Epithelial cell of proximal tubule (primary cell): ENCODE data around the gene TMPRSS13. TPM values are rescaled to one million over a fixed set of nuclear protein-coding genes. Genes with fewer than 3 reads are reported as not detected.

Experiments
- DNase-seq: peaks from one replicate; pipeline ENCODE4 v3.0.0-alpha.2; 2011; ENCODE audit warnings: low read depth
- H3K4me3 ChIP-seq: 2 replicates; pipeline ENCODE4 v1.5.1; 2011; ENCODE audit warnings: low read depth, mild to moderate bottlenecking, low read length
- total RNA-seq: library from RNA; depleted of rRNA; stranded (reverse); fragments of >200 nt; gene quantifications from 2 replicates; pipeline ENCODE4 v1.2.3, GENCODE V29; 2015
- TF ChIP-seq, protein P1 (sequence below): conservative IDR thresholded peaks from 2 replicates; pipeline ENCODE4 v1.5.1; 2012; ENCODE audit warnings: low read depth, mild to moderate bottlenecking, low read length

TMPRSS13 gene
- total RNA-seq, 1 donor from 2014 or later = 0.63 TPM

GRCh38 chr11:117859488-117860112 lies 69.6 kb downstream of the TMPRSS13 start:
- no peak for DNase-seq
- H3K4me3 ChIP-seq = no peak overlapping the region
- TF ChIP-seq, protein P1, sequence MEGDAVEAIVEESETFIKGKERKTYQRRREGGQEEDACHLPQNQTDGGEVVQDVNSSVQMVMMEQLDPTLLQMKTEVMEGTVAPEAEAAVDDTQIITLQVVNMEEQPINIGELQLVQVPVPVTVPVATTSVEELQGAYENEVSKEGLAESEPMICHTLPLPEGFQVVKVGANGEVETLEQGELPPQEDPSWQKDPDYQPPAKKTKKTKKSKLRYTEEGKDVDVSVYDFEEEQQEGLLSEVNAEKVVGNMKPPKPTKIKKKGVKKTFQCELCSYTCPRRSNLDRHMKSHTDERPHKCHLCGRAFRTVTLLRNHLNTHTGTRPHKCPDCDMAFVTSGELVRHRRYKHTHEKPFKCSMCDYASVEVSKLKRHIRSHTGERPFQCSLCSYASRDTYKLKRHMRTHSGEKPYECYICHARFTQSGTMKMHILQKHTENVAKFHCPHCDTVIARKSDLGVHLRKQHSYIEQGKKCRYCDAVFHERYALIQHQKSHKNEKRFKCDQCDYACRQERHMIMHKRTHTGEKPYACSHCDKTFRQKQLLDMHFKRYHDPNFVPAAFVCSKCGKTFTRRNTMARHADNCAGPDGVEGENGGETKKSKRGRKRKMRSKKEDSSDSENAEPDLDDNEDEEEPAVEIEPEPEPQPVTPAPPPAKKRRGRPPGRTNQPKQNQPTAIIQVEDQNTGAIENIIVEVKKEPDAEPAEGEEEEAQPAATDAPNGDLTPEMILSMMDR = no peak

- DNase-seq = no peak
Measured at GRCh38 chr11:117859061-117859460, 70.1 kb downstream of the TMPRSS13 start.

DNA sequence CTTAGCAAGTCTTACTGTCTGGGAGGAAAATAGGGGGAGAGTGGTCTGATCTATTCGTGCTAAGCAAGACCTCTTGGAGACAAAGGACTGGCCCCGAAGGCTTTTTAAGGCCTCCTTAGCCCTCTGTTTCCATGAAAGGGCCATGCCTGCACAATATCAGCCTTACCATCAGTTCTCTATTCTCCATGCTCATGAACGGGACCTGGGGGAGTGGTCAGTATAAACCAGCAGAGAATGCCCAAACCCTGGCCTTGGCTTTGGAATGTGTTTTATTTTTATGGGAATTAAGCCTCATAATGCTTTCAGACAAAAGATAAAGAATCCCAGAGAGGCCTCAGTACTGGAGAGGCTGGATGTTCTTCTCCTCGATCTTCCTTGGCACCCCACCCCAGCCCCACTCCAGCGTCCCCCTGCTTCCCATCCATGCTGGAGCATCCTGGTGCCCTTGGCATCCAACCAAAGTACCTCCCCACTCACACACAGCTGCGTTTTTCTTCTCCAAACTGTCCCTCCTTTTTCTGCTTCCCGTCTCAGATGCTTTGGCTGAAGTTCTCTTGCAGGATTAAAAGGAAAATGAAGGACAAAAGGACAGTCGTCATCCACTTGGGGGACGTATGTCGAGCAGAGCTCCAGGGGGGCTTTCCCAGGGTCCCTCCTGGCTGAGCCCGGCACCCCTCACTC lies 71.3 kb downstream of the TMPRSS13 start:
- TF ChIP-seq, protein P1 = no peak
- H3K4me3 ChIP-seq = no peak overlapping the region

More at GRCh38 chr11:117859061-117859460, 70.1 kb downstream of the TMPRSS13 start:
- no peak overlapping the region for H3K4me3 ChIP-seq
- TF ChIP-seq, protein P1 = no peak

DNA sequence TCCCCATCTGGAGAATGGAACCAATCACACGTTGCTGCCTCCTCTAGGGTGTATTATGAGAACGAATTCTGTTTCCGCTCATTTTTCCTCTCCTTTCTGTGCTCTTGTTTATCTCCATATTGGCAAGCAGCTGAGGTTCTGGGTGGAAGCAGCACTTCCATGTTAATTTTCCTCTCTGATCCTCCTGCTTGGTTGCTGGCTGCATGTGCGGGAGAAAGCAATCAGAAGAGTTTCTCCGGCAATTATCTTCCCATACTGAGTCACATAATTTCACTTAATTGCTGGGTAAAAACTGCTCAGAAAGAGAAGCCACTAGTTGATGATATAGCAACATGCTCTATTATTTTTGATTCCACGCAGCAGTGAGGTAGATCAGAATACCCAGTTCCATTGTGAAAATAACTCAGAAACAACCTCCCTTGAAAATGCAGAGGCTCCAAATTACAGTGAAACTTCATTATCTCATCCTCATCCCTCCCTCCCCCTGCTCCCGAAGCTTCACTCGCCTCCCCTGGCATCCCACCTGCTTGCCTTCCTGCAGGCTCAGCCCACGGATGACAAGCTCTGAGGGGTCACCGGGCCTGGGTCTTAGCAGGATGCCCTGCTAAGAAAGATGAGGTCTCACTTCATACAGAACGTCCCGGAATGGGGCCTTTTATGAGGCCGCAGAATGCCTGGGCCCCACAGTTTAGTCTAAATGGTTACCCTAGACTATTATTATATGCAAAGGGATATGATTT lies 73.1 kb downstream of the TMPRSS13 start:
- H3K4me3 ChIP-seq = no peak overlapping the region
- no peak for DNase-seq
- TF ChIP-seq, protein P1 = no peak

More for the DNA sequence above, 71.3 kb downstream of the TMPRSS13 start:
- DNase-seq = no peak

DNA sequence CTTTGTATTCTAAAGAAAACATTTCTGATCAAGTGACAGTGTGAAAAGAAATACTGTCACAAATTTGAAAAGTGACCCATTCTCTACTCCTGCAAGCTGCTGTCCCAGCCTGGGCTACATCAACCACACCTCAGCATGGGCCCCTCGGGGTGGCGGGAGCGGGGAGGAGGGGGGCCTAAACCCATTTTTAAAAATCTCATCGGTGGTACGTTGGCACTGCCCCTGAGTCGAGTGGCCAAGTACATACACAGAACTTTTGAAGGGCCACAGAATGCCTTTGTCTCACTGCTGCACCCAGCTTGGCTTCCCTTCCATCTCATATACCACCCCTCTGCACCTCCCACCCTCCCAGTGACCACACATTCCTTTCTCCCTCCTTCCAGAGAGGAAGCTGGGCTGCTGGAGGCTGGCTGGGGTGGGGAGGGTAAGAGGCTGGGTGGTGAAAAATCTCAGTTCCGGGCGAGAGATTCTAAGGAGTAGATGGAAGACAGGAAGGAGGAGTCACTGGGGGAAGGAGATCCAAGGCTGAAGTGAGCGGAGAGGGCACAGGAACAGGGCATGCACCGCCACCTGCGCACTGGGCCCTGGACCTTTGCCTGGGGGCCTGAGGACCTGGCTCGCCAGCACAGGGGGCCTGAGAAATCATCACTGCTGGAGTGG lies 73.9 kb downstream of the TMPRSS13 start:
- TF ChIP-seq, protein P1 = no peak
- DNase-seq = no peak
- H3K4me3 ChIP-seq = no peak overlapping the region

- H3K4me3 ChIP-seq = no peak overlapping the region
- DNase-seq = no peak
- TF ChIP-seq, protein P1 = no peak
Measured at GRCh38 chr11:117852309-117852708, 76.9 kb downstream of the TMPRSS13 start.
